SK-N-SH treated with all-trans-retinoic acid at 6 μM for 48 hours (cell line): ENCODE measurements around the gene NOD2.

Source experiments
- ARNTL ChIP-seq: fragments of 450-650 bp; formaldehyde crosslinking; IDR thresholded peaks from 2 replicates; pipeline ENCODE4 v1.5.0; 2020; ENCODE audit warnings: low read depth, mild to moderate bottlenecking, moderate library complexity, borderline replicate concordance
- CSDC2 ChIP-seq: fragments of 250-450 bp; sonication (Bioruptor Pico); IDR thresholded peaks from 2 replicates; pipeline ENCODE4 v1.5.0; 2020; ENCODE audit warnings: mild to moderate bottlenecking, moderate library complexity
- SNAI2 ChIP-seq: fragments of 250-450 bp; sonication (Bioruptor Pico); IDR thresholded peaks from 2 replicates; pipeline ENCODE4 v1.5.0; 2020; ENCODE audit warnings: mild to moderate bottlenecking, moderate library complexity
- TCF4 ChIP-seq: fragments of 250-450 bp; sonication (Bioruptor Pico); IDR thresholded peaks from 2 replicates; pipeline ENCODE4 v1.8.0; 2021; ENCODE audit warnings: mild to moderate bottlenecking, moderate library complexity, borderline replicate concordance
- TOX ChIP-seq: fragments of 250-450 bp; sonication (Bioruptor Pico); IDR thresholded peaks from 2 replicates; pipeline ENCODE4 v1.8.0; 2021; ENCODE audit warnings: mild to moderate bottlenecking, moderate library complexity, borderline replicate concordance
- ZC3H10 ChIP-seq: fragments of 250-450 bp; sonication (Bioruptor Pico); IDR thresholded peaks from 2 replicates; pipeline ENCODE4 v1.5.1; 2021; ENCODE audit warnings: mild to moderate bottlenecking, moderate library complexity
- ZFP3 ChIP-seq: fragments of 250-450 bp; sonication (Bioruptor Pico); IDR thresholded peaks from 2 replicates; pipeline ENCODE4 v1.5.0; 2020; ENCODE audit warnings: mild to moderate bottlenecking, moderate library complexity
- ZFP30 ChIP-seq: fragments of 450-650 bp; formaldehyde crosslinking; IDR thresholded peaks from 2 replicates; pipeline ENCODE4 v1.5.0; 2022; ENCODE audit warnings: mild to moderate bottlenecking, moderate library complexity
- ZNF8 ChIP-seq: fragments of 450-650 bp; formaldehyde crosslinking; IDR thresholded peaks from 2 replicates; pipeline ENCODE4 v1.5.0; 2020; ENCODE audit warnings: mild to moderate bottlenecking, moderate library complexity
- TF ChIP-seq, protein P1 (sequence below): fragments of 250-450 bp; sonication (Bioruptor Pico); IDR thresholded peaks from 2 replicates; pipeline ENCODE4 v1.8.0; 2020; ENCODE audit warnings: mild to moderate bottlenecking, moderate library complexity, borderline replicate concordance
- TF ChIP-seq, protein P2 (sequence below): fragments of 250-450 bp; sonication (Bioruptor Pico); IDR thresholded peaks from 2 replicates; pipeline ENCODE4 v1.5.0; 2020; ENCODE audit warnings: mild to moderate bottlenecking, moderate library complexity
- TF ChIP-seq, protein P3 (sequence below): fragments of 250-450 bp; sonication (Bioruptor Pico); IDR thresholded peaks from 2 replicates; pipeline ENCODE4 v1.5.1; 2020; ENCODE audit warnings: low read depth, mild to moderate bottlenecking, moderate library complexity

DNA sequence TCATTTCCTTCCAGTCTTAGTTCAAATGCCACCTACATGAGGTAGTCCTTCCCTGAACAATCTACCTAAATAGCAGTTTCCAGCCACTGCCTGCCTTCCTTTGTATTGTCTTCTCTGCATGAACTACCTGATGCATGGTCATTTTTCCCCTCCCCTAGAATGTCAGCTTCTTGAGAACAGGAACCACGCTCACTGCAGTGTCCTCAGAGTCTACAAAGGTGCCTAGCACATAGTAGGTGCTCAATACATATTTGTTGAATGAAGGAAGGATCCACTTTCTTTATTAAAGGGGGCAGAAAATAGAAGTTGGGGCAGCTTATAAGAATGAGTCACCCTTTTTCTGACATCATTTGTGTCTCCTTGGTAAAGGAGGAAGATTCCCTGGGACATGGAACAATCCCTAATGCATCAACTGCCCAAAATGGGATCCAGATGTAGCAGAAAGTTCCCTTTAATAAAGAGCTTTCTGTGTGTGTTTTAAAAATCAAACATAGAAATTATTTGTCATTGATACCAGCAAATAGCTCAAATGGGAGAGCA is 44.1 kb downstream of the NOD2 start:
- TF ChIP-seq ZNF8 (CRISPR knock-in tag) = no peak
- TF ChIP-seq ZFP30 (CRISPR knock-in tag) = no peak
- TF ChIP-seq, protein P1, sequence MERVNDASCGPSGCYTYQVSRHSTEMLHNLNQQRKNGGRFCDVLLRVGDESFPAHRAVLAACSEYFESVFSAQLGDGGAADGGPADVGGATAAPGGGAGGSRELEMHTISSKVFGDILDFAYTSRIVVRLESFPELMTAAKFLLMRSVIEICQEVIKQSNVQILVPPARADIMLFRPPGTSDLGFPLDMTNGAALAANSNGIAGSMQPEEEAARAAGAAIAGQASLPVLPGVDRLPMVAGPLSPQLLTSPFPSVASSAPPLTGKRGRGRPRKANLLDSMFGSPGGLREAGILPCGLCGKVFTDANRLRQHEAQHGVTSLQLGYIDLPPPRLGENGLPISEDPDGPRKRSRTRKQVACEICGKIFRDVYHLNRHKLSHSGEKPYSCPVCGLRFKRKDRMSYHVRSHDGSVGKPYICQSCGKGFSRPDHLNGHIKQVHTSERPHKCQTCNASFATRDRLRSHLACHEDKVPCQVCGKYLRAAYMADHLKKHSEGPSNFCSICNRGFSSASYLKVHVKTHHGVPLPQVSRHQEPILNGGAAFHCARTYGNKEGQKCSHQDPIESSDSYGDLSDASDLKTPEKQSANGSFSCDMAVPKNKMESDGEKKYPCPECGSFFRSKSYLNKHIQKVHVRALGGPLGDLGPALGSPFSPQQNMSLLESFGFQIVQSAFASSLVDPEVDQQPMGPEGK = no peak
- TF ChIP-seq, protein P2, sequence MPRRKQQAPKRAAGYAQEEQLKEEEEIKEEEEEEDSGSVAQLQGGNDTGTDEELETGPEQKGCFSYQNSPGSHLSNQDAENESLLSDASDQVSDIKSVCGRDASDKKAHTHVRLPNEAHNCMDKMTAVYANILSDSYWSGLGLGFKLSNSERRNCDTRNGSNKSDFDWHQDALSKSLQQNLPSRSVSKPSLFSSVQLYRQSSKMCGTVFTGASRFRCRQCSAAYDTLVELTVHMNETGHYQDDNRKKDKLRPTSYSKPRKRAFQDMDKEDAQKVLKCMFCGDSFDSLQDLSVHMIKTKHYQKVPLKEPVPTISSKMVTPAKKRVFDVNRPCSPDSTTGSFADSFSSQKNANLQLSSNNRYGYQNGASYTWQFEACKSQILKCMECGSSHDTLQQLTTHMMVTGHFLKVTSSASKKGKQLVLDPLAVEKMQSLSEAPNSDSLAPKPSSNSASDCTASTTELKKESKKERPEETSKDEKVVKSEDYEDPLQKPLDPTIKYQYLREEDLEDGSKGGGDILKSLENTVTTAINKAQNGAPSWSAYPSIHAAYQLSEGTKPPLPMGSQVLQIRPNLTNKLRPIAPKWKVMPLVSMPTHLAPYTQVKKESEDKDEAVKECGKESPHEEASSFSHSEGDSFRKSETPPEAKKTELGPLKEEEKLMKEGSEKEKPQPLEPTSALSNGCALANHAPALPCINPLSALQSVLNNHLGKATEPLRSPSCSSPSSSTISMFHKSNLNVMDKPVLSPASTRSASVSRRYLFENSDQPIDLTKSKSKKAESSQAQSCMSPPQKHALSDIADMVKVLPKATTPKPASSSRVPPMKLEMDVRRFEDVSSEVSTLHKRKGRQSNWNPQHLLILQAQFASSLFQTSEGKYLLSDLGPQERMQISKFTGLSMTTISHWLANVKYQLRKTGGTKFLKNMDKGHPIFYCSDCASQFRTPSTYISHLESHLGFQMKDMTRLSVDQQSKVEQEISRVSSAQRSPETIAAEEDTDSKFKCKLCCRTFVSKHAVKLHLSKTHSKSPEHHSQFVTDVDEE (CRISPR knock-in tag) = no peak
- TF ChIP-seq CSDC2 = no peak
- no peak for TF ChIP-seq ARNTL (CRISPR knock-in tag)
- no peak for TF ChIP-seq ZFP3 (CRISPR knock-in tag)
- no peak for TF ChIP-seq TCF4 (CRISPR knock-in tag)
- TF ChIP-seq, protein P3, sequence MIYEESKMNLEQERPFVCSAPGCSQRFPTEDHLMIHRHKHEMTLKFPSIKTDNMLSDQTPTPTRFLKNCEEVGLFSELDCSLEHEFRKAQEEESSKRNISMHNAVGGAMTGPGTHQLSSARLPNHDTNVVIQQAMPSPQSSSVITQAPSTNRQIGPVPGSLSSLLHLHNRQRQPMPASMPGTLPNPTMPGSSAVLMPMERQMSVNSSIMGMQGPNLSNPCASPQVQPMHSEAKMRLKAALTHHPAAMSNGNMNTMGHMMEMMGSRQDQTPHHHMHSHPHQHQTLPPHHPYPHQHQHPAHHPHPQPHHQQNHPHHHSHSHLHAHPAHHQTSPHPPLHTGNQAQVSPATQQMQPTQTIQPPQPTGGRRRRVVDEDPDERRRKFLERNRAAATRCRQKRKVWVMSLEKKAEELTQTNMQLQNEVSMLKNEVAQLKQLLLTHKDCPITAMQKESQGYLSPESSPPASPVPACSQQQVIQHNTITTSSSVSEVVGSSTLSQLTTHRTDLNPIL (CRISPR knock-in tag) = no peak
- TF ChIP-seq ZC3H10 = no peak
- TF ChIP-seq SNAI2 (CRISPR knock-in tag) = no peak
- TF ChIP-seq TOX (CRISPR knock-in tag) = no peak
